Keratinocyte (primary cell): ENCODE measurements around the gene RNF13. TPM values are rescaled to one million over a fixed set of nuclear protein-coding genes. Genes with fewer than 3 reads are reported as not detected.

Experiments used
- DNase-seq: peaks from one replicate; pipeline ENCODE4 v3.0.0-alpha.2; 2011; ENCODE audit warnings: low read depth, missing footprints, low spot score
- FAIRE-seq: peaks from 2 replicates; lab custom pipeline; 2011; peaks lifted over from hg19 to GRCh38; lab: Jason Lieb, UNC
- H2AFZ ChIP-seq: 2 replicates; pipeline ENCODE4 v1.6.0; 2012; ENCODE audit warnings: low read length, control low read depth, inconsistent platforms; ENCODE audit not compliant: control insufficient read depth
- H3K27ac ChIP-seq: 2 replicates; pipeline ENCODE4 v1.5.1; 2011; ENCODE audit warnings: low read length; ENCODE audit not compliant: control insufficient read depth, insufficient read depth
- H3K27me3 ChIP-seq: 3 replicates; pipeline ENCODE4 v1.6.0; 2011; ENCODE audit warnings: low read length; ENCODE audit not compliant: control insufficient read depth, insufficient read depth; ENCODE audit errors: extremely low read depth
- H3K36me3 ChIP-seq, 2 experiments: 2 replicates in 1 of 2; 3 replicates in 1 of 2; pipeline ENCODE4 v1.5.1; 2011; ENCODE audit warnings: low read length in 2 of 2, mild to moderate bottlenecking in 1 of 2; ENCODE audit not compliant: control insufficient read depth in 2 of 2, insufficient read depth in 2 of 2; ENCODE audit errors: extremely low read depth in 1 of 2
- H3K4me1 ChIP-seq: 3 replicates; pipeline ENCODE4 v1.5.1; 2011; ENCODE audit warnings: low read length; ENCODE audit not compliant: control insufficient read depth, insufficient read depth; ENCODE audit errors: extremely low read depth
- H3K4me2 ChIP-seq: 3 replicates; pipeline ENCODE4 v1.6.0; 2011; ENCODE audit warnings: low read depth, low read length; ENCODE audit not compliant: control insufficient read depth, insufficient read depth; ENCODE audit errors: extremely low read depth
- H3K4me3 ChIP-seq, 3 experiments: fragments of 200-600 bp in 1 of 3; sonication (generic) in 1 of 3; 2 replicates in 2 of 3; 3 replicates in 1 of 3; pipeline ENCODE4 v1.5.1; 2011 to 2016; ENCODE audit warnings: low read length in 3 of 3, mild to moderate bottlenecking in 3 of 3, control low read depth in 2 of 3, inconsistent platforms in 1 of 3, low read depth in 1 of 3, mixed read lengths in 1 of 3, mixed run types in 1 of 3, moderate library complexity in 1 of 3; ENCODE audit not compliant: control insufficient read depth in 2 of 3, insufficient read depth in 2 of 3; ENCODE audit errors: extremely low read depth in 1 of 3
- H3K79me2 ChIP-seq: 2 replicates; pipeline ENCODE4 v1.6.0; 2012; ENCODE audit warnings: low read length; ENCODE audit not compliant: control insufficient read depth, insufficient read depth
- H3K9ac ChIP-seq: 3 replicates; pipeline ENCODE4 v1.6.0; 2011; ENCODE audit warnings: low read length; ENCODE audit not compliant: control insufficient read depth, insufficient read depth; ENCODE audit errors: extremely low read depth
- H3K9me1 ChIP-seq: 3 replicates; pipeline ENCODE4 v1.6.0; 2011; ENCODE audit warnings: low read length; ENCODE audit not compliant: control insufficient read depth, insufficient read depth; ENCODE audit errors: extremely low read depth
- H3K9me3 ChIP-seq: 2 replicates; pipeline ENCODE4 v1.5.1; 2012; ENCODE audit warnings: low read depth, low read length; ENCODE audit not compliant: control insufficient read depth
- H4K20me1 ChIP-seq: 3 replicates; pipeline ENCODE4 v1.6.0; 2011; ENCODE audit warnings: low read length; ENCODE audit not compliant: control insufficient read depth, insufficient read depth; ENCODE audit errors: extremely low read depth
- EZH2 ChIP-seq: IDR thresholded peaks from one replicate; pipeline ENCODE4 v1.6.1; 2012; ENCODE audit warnings: inconsistent platforms, mild to moderate bottlenecking, low read length, moderate library complexity
- dilution Hi-C: fragments of 300-500 bp; cut with MboI; formaldehyde crosslinking; loops from one replicate; pipeline ENCODE4 v1.7.0; 2020; ENCODE audit warnings: low sequenced_read_pairs; ENCODE audit not compliant: extremely low pct_ligation_motif_present
- polyA plus RNA-seq, 5 experiments: library from polyadenylated mRNA; depleted of rRNA in 3 of 5; stranded (reverse) in 3 of 5; stranded (forward) in 1 of 5; unstranded in 1 of 5; fragments of >200 nt; gene quantifications; 1 replicate in 1 of 5; 2 replicates in 3 of 5; 3 replicates in 1 of 5; pipeline versions ENCODE4 v1.2.1 to v1.2.3, GENCODE V29; 2011 to 2012; ENCODE audit warnings: missing spikeins in 2 of 5, low read depth in 1 of 5, low replicate concordance in 1 of 5
- TF ChIP-seq, protein P1 (sequence below), 3 experiments: IDR thresholded peaks in 1 of 3; conservative IDR thresholded peaks in 1 of 3; optimal IDR thresholded peaks in 1 of 3; 2 replicates in 2 of 3; 3 replicates in 1 of 3; pipeline versions ENCODE3 to v1.5.1; 2011; ENCODE audit warnings: low read length in 3 of 3, mild to moderate bottlenecking in 3 of 3, moderate library complexity in 2 of 3, control low read depth in 1 of 3, inconsistent platforms in 1 of 3; ENCODE audit not compliant: insufficient read depth in 2 of 3; ENCODE audit errors: extremely low read depth in 1 of 3

The RNF13 gene
- polyA plus RNA-seq, 1 donor (not counting 4 experiments of a cell fraction or from before 2014, with no cell fraction given), result 57.4 TPM

DNA sequence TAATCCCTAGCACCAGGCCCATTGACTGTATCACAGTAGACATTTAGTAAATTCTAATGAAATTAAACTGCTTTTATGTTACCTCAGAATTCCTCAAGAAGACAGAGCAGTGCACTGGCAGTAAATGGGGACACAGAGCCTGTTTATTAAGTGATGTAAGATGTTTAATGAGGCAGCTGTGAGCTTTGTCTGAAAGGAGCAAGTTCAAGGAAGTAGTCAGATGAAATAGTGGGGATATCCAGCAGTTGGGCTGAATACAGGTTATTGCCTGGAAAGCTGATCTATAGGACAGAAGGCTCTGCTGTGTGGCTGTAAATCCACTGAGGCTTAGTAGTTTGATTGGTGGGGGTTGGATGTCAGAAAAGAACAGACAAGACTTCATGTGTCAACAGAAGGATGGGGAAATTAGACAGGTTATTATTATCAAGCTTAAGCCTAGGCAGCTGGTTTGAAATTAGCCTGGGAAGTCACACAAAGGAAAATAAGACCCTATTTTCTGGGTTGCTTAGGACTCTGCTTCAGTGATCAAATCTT, 95.5 kb downstream of the RNF13 start:
- Histone ChIP-seq H3K9ac (no peak overlapping the region), H3K79me2 (no peaks in the 10 kb centered on the region), H3K4me1 (no peaks in the 10 kb centered on the region), H3K36me3 (peaks cover 0 to 2% of the 10 kb centered on the region in 2 experiments), H3K4me2 (no peak overlapping the region), H3K27ac (no peak overlapping the region), H3K9me3 (no peaks in the 10 kb centered on the region), H3K27me3 (no peaks in the 10 kb centered on the region), H4K20me1 (no peaks in the 10 kb centered on the region), H2AFZ (no peak overlapping the region), H3K4me3 (no peak overlapping the region), H3K9me1 (no peaks in the 10 kb centered on the region)
- DNase-seq (no peak), FAIRE-seq (no peak)
- TF ChIP-seq EZH2, result no peak
- TF ChIP-seq, protein P1, sequence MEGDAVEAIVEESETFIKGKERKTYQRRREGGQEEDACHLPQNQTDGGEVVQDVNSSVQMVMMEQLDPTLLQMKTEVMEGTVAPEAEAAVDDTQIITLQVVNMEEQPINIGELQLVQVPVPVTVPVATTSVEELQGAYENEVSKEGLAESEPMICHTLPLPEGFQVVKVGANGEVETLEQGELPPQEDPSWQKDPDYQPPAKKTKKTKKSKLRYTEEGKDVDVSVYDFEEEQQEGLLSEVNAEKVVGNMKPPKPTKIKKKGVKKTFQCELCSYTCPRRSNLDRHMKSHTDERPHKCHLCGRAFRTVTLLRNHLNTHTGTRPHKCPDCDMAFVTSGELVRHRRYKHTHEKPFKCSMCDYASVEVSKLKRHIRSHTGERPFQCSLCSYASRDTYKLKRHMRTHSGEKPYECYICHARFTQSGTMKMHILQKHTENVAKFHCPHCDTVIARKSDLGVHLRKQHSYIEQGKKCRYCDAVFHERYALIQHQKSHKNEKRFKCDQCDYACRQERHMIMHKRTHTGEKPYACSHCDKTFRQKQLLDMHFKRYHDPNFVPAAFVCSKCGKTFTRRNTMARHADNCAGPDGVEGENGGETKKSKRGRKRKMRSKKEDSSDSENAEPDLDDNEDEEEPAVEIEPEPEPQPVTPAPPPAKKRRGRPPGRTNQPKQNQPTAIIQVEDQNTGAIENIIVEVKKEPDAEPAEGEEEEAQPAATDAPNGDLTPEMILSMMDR (optimal IDR thresholded peaks at IDR 0.05 in 1 of 3, IDR thresholded peaks at IDR 0.05 in 1 of 3, conservative IDR thresholded peaks at IDR 0.05 in 1 of 3; ENCODE audit: extremely low read depth in 1 of 3, insufficient read depth in 2 of 3, low read length in 3 of 3), result no peak
- dilution Hi-C loops, result no loop called here

DNA sequence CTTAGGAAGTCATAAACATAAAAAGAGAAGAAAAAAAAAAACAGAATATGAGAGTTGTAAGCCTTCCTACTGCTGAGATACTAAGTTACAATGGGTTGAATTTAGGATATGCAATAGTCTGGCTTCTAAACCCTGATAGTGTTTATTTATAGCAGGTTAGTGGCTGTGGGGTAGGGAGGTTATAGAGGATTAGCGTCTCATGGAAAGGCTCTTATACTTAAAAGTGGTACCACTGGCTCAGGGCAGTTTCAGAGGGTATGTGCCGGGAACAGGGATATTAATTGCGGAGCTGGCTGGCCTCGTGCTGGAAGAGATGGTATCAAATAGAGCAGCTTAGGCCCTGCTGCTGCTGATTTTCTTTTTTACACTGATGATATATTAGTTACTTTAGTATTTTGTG, 96.9 kb downstream of the RNF13 start:
- H3K36me3 ChIP-seq, result peaks cover 0 to 6% of the 10 kb centered on the region in 2 experiments

More for the DNA sequence above, 96.9 kb downstream of the RNF13 start:
- dilution Hi-C loops, result no loop called here
- Histone ChIP-seq H4K20me1 (no peaks in the 10 kb centered on the region), H2AFZ (no peak overlapping the region), H3K79me2 (no peaks in the 10 kb centered on the region), H3K9me3 (no peaks in the 10 kb centered on the region), H3K9me1 (no peaks in the 10 kb centered on the region), H3K4me2 (no peak overlapping the region), H3K27ac (no peak overlapping the region), H3K27me3 (no peaks in the 10 kb centered on the region), H3K9ac (no peak overlapping the region), H3K4me1 (no peaks in the 10 kb centered on the region), H3K4me3 (no peak overlapping the region)
- FAIRE-seq (no peak), DNase-seq (no peak)
- no peak for TF ChIP-seq EZH2
- TF ChIP-seq, protein P1 (optimal IDR thresholded peaks at IDR 0.05 in 1 of 3, IDR thresholded peaks at IDR 0.05 in 1 of 3, conservative IDR thresholded peaks at IDR 0.05 in 1 of 3; ENCODE audit: extremely low read depth in 1 of 3, insufficient read depth in 2 of 3, low read length in 3 of 3), result no peak
